VCaP (cell line): ENCODE data around the gene ASAP2.

Experiments
- H3K27ac ChIP-seq: fragments of 450-650 bp; 2 replicates; pipeline ENCODE4 v1.5.1; 2017
- CTCF ChIP-seq: fragments of 450-650 bp; conservative IDR thresholded peaks from 2 replicates; pipeline ENCODE4 v1.5.1; 2017; ENCODE audit warnings: mild to moderate bottlenecking, moderate library complexity

Gene ASAP2

GRCh38 chr2:9294764-9295163 lies 88.2 kb downstream of the ASAP2 start:
- H3K27ac ChIP-seq = no peak overlapping the region
- no peak for TF ChIP-seq CTCF

GRCh38 chr2:9296559-9296958 lies 89.9 kb downstream of the ASAP2 start:
- TF ChIP-seq CTCF = no peak
- H3K27ac ChIP-seq = no peak overlapping the region

GRCh38 chr2:9297156-9297555 lies 90.5 kb downstream of the ASAP2 start:
- TF ChIP-seq CTCF = no peak
- H3K27ac ChIP-seq = no peak overlapping the region

- TF ChIP-seq CTCF = no peak
- H3K27ac ChIP-seq = no peak overlapping the region
These were observed 91.2 kb downstream of the ASAP2 start for GRCh38 chr2:9297807-9298206.

GRCh38 chr2:9298583-9298982 lies 92.0 kb downstream of the ASAP2 start:
- no peak for TF ChIP-seq CTCF
- H3K27ac ChIP-seq = no peak overlapping the region

- no peak overlapping the region for H3K27ac ChIP-seq
- TF ChIP-seq CTCF = no peak
These were observed 92.8 kb downstream of the ASAP2 start for GRCh38 chr2:9299161-9300100.

- H3K27ac ChIP-seq = no peak overlapping the region
- TF ChIP-seq CTCF = no peak
These were observed 93.6 kb downstream of the ASAP2 start for GRCh38 chr2:9300214-9300613.
